Lower lobe of right lung (tissue), 2 donors: ENCODE results near the gene SCTR. TPM values are rescaled to one million over a fixed set of nuclear protein-coding genes. Genes with fewer than 3 reads are reported as not detected.
A peak's percentile ranks its signal among the peaks of the same experiment; 100 is the strongest.

Experiments used
- ATAC-seq, 2 donors: fragments of 200-7000 bp; cut with Tn5 transposase; one replicate each; pipeline ENCODE4 v1.9.1; 2020 to 2022; ENCODE audit warnings: mild to moderate bottlenecking in 2 of 2, moderate library complexity in 2 of 2
- DNase-seq: peaks from one replicate; pipeline ENCODE4 v3.0.0-alpha.2; 2020
- H3K27ac ChIP-seq: fragments of 200-600 bp; one replicate; pipeline ENCODE4 v1.8.0; 2022
- H3K27me3 ChIP-seq: fragments of 200-600 bp; one replicate; pipeline ENCODE4 v1.8.0; 2022; ENCODE audit warnings: low read depth
- H3K36me3 ChIP-seq: fragments of 200-600 bp; one replicate; pipeline ENCODE4 v1.8.0; 2022; ENCODE audit warnings: mild to moderate bottlenecking
- H3K4me1 ChIP-seq: fragments of 200-600 bp; one replicate; pipeline ENCODE4 v1.8.0; 2022
- H3K4me3 ChIP-seq: fragments of 200-600 bp; one replicate; pipeline ENCODE4 v1.8.0; 2022; ENCODE audit warnings: mild to moderate bottlenecking
- H3K9me3 ChIP-seq: fragments of 200-600 bp; one replicate; pipeline ENCODE4 v1.8.0; 2022
- CTCF ChIP-seq: fragments of 200-600 bp; IDR thresholded peaks from one replicate; pipeline ENCODE4 v1.8.0; 2022; ENCODE audit warnings: antibody characterized with exemption, mild to moderate bottlenecking
- intact Hi-C: fragments of 100-400 bp; cut with DNase I; formaldehyde crosslinking; loops from one replicate; pipeline ENCODE4 v1.11.0; 2022
- total RNA-seq: library from RNA; stranded (reverse); fragmentation: NEBNext Ultra II Directional; extraction: Animal tissue kit (Norgen Biotek cat#: 25700); gene quantifications from one replicate; pipeline ENCODE4 v1.2.1, GENCODE V29; 2021
- donor health status: DM: no; HTN: yes; CAD: no; lungs with severe emphysema.

SCTR gene
- total RNA-seq, 1 donor from 2014 or later = 13.2 TPM

- Histone ChIP-seq H3K4me1 (peaks cover 14% of the 10 kb centered on the region), H3K4me3 (no peak overlapping the region), H3K36me3 (peaks cover 9% of the 10 kb centered on the region), H3K27ac (no peak overlapping the region), H3K27me3 (no peaks in the 10 kb centered on the region), H3K9me3 (no peaks in the 10 kb centered on the region)
- peak; percentile 51 for DNase-seq
- intact Hi-C loops = no loop called here
- no peak for ATAC-seq
- TF ChIP-seq CTCF = no peak
These were observed 84.4 kb downstream of the SCTR start for GRCh38 chr2:119439574-119440500.

GRCh38 chr2:119438726-119439284 is 85.5 kb downstream of the SCTR start:
- Histone ChIP-seq H3K9me3 (no peaks in the 10 kb centered on the region), H3K27ac (no peak overlapping the region), H3K4me3 (no peak overlapping the region), H3K4me1 (peaks cover 24% of the 10 kb centered on the region), H3K36me3 (peaks cover 9% of the 10 kb centered on the region), H3K27me3 (no peaks in the 10 kb centered on the region)
- DNase-seq (no peak), ATAC-seq (no peak)
- no peak for TF ChIP-seq CTCF
- intact Hi-C loops = no loop called here

- Histone ChIP-seq H3K4me1 (peaks cover 30% of the 10 kb centered on the region), H3K9me3 (no peaks in the 10 kb centered on the region), H3K27me3 (no peaks in the 10 kb centered on the region), H3K36me3 (peaks cover 9% of the 10 kb centered on the region), H3K4me3 (no peak overlapping the region), H3K27ac (no peak overlapping the region)
- ATAC-seq (no peak), DNase-seq (no peak)
- intact Hi-C loops = no loop called here
- TF ChIP-seq CTCF = no peak
These were observed 86.1 kb downstream of the SCTR start for GRCh38 chr2:119438128-119438656.

GRCh38 chr2:119436993-119437772 is 87.1 kb downstream of the SCTR start:
- no peak for TF ChIP-seq CTCF
- Histone ChIP-seq H3K4me1 (peaks cover 39% of the 10 kb centered on the region), H3K9me3 (no peaks in the 10 kb centered on the region), H3K36me3 (peaks cover 9% of the 10 kb centered on the region), H3K27ac (no peak overlapping the region), H3K27me3 (no peaks in the 10 kb centered on the region), H3K4me3 (no peak overlapping the region)
- ATAC-seq (no peak), DNase-seq (no peak)
- intact Hi-C loops = no loop called here

- Histone ChIP-seq H3K27ac (peak overlapping the region; percentile 36), H3K9me3 (no peaks in the 10 kb centered on the region), H3K36me3 (peaks cover 9% of the 10 kb centered on the region), H3K4me3 (no peak overlapping the region), H3K27me3 (no peaks in the 10 kb centered on the region), H3K4me1 (peaks cover 44% of the 10 kb centered on the region)
- intact Hi-C loops = no loop called here
- DNase-seq (no peak), ATAC-seq (no peak)
- no peak for TF ChIP-seq CTCF
These were observed 88.4 kb downstream of the SCTR start for GRCh38 chr2:119435953-119436297.
